ENCODE data around the gene KIAA1217.

- no peak for TF ChIP-seq MAFK (IDR thresholded peaks at IDR 0.05; ENCODE audit: low read depth, low read length)
- no peak for TF ChIP-seq BHLHE40 (IDR thresholded peaks at IDR 0.05; ENCODE audit: low read depth, low read length)
- TF ChIP-seq CTCF (conservative IDR thresholded peaks at IDR 0.05; ENCODE audit: low read depth, low read length) = no peak
- TF ChIP-seq POLR2A (IDR thresholded peaks at IDR 0.05; ENCODE audit: low read depth, low read length) = no peak
- no peak for TF ChIP-seq MXI1 (IDR thresholded peaks at IDR 0.05; ENCODE audit: borderline replicate concordance, low read depth, low read length)
- TF ChIP-seq RAD21 (IDR thresholded peaks at IDR 0.05; ENCODE audit: low read length) = no peak
- TF ChIP-seq SMC3 (IDR thresholded peaks at IDR 0.05; ENCODE audit: low read depth, low read length) = no peak
- no peak for TF ChIP-seq USF2 (IDR thresholded peaks at IDR 0.05; ENCODE audit: low read depth, low read length)
Measured at GRCh38 chr10:24313283-24313682, 104.3 kb downstream of the KIAA1217 start.
